Activated naive CD4-positive, alpha-beta T cell treated with anti-CD3 and anti-CD28 coated beads, Interleukin-2, amount 50 U/mL, for 24 hours (primary cell): ENCODE data around the gene OPTN.
A peak's percentile ranks its signal among the peaks of the same experiment; 100 is the strongest.
"Not testable (repeated sequence)": the region's sequence is repeated elsewhere in the genome, so short reads cannot be mapped to it uniquely, and the experiment has no call there.

Source experiments
- H3K27ac Mint-ChIP-seq: one replicate; pipeline ENCODE4 v1.8.0; 2021; ENCODE audit warnings: mild to moderate bottlenecking, mixed read lengths
- H3K27me3 Mint-ChIP-seq: one replicate; pipeline ENCODE4 v1.8.0; 2021; ENCODE audit warnings: mixed read lengths
- H3K36me3 Mint-ChIP-seq: one replicate; pipeline ENCODE4 v1.8.0; 2021; ENCODE audit warnings: mixed read lengths
- H3K4me1 Mint-ChIP-seq: one replicate; pipeline ENCODE4 v1.8.0; 2021; ENCODE audit warnings: mixed read lengths
- H3K4me3 Mint-ChIP-seq: one replicate; pipeline ENCODE4 v1.8.0; 2021; ENCODE audit warnings: mild to moderate bottlenecking, mixed read lengths
- H3K9me3 Mint-ChIP-seq: one replicate; pipeline ENCODE4 v1.8.0; 2021; ENCODE audit warnings: mixed read lengths

Gene OPTN

DNA sequence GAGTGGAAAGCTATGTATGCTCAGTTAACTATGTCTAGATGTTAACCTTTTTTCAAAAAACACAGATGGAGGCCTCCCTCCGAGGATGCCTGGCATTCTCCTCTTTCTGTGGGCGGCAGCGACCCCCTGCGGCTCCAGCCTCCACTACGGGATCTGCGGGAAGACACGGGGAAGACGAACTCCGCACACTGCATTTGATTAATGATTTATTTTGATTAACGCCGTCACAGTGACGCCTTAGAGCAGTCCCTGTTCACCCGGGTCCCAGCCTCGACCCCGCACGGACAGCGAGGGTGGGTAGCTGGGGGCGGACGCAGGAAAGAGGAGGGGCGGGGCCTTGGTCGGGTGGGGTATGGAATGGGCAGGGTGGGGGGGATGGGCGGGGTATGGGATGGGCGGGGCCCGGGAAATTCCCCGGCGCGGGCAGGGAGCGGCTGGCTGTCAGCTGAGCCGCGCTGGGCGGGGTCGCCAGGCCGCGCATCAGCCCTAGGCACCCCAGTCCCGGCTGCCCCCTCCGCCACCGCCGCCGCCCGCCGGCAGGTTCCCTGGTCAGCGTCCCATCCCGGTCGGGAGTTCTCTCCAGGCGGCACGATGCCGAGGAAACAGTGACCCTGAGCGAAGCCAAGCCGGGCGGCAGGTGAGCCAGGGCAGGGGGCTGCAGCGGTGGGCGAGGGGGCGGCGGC is at the start of gene OPTN:
Gene OPTN, plus strand, starts transcription at position 498 of the 683 bp plus-strand sequence. CDS start 8,960 bp downstream, outside the sequence.
- Mint-ChIP-seq H3K27ac (peak within 1 kb of the TSS; percentile 93), H3K27me3 (no peaks in the 10 kb centered on the region), H3K4me1 (peaks cover 40% of the 10 kb centered on the region), H3K9me3 (no peaks in the 10 kb centered on the region), H3K4me3 (peak within 1 kb of the TSS; percentile 95), H3K36me3 (no peaks in the 10 kb centered on the region)

DNA sequence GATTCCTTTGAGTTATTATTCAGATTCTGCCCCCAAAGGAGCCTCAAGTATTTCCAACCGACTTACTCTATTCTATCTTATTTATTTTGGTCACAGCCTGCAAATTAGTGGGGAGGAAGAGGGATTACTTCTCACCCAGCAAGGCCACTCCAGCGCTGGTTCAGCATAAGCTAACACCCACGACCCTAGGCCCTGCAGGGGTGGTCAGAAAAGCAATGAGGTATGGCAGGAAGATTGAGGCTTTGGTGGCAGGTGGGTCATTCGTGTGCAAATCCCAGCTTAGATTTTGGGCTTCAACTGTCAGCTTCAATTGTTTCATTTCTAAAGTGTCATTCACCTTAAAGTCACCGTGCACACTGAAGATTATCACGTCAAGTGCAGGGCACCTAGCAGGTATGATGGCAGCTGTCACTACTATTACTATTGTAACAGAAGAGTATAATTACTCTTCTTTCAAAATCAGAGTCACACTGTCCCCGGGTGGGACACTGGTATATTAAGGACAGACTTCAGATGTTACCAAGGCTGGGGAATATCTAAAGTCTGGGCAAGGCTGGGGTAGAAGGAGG is 48.8 kb upstream of the OPTN start:
- no peaks in the 10 kb centered on the region for H3K9me3 Mint-ChIP-seq
- H3K4me1 Mint-ChIP-seq, result no peaks in the 10 kb centered on the region
- no peaks in the 10 kb centered on the region for H3K36me3 Mint-ChIP-seq
- H3K27ac Mint-ChIP-seq, result no peak overlapping the region
- H3K4me3 Mint-ChIP-seq, result no peak overlapping the region
- H3K27me3 Mint-ChIP-seq, result peaks cover 5% of the 10 kb centered on the region

DNA sequence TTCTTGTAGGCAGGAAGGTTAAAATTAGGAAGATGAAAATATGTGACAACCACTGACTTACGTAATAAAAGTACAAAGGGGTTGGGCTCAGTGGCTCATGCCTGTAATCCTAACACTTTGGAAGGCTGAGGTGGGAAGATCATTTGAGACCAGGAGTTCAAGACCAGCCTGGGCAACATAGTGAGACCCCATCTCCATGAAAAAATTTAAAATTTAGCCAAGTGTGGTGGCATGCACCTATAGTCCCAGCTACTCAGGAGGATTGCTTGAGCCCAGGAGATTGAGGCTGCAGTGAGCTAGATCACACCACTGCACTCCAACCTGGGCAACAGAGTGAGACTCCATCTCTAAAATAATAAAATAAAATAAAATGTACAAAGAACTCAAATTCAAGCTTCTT is 46.8 kb upstream of the OPTN start:
- H3K4me3 Mint-ChIP-seq, H3K36me3 Mint-ChIP-seq, H3K4me1 Mint-ChIP-seq, H3K27me3 Mint-ChIP-seq, H3K27ac Mint-ChIP-seq, H3K9me3 Mint-ChIP-seq: not testable (repeated sequence)

DNA sequence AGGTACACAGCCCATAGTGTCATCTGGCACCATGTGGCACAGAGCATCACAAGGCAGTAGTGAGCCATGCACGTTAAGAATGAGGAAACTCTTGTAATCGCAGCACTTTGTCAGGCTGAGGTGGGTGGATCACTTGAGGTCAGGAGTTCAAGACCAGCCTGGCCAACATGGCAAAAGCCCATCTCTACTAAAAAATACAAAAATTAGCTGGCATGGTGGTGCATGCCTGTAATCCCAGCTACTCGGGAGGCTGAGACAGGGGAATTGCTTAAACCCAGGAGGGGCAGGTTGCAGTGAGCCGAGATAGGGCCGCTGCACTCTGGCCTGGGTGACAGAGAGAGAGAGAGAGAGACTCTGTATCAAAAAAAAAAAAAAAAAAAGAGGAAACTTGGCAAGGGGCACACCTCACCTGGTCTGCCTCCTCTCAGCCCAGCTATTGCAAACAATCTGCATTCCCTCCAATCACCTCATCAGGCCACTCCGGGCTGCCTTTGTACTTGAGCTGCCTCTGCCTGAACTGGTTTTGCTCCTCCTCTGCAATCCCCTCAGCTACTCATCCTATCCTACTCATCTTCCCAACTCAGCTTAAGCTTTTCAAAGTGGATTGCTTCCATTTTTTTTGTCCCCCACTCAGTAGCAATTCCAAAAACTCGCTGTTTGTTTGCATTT is 46.0 kb upstream of the OPTN start:
- Mint-ChIP-seq H3K9me3 (no peaks in the 10 kb centered on the region), H3K4me1 (no peaks in the 10 kb centered on the region), H3K36me3 (no peaks in the 10 kb centered on the region), H3K27ac (no peak overlapping the region), H3K27me3 (peaks cover 3% of the 10 kb centered on the region), H3K4me3 (no peak overlapping the region)

DNA sequence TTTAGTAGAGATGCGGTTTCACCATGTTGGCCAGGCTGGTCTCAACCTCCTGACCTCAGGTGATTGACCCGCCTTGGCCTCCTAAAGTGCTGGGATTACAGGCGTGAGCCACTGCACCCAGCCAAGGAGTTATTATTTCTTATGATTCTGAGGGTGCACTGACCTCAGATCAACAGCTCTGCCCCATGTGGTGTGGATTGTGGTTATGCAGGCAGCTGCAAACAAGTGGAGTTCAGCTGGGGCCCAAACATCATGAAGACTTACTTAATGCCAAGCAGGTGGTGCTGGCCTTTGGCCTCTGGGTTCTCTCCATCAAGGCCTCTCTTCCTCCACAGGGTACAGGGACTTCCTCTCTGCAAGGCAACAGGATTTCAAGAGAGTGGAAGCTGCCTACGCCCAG is 45.1 kb upstream of the OPTN start:
- H3K27ac Mint-ChIP-seq, result no peak overlapping the region
- H3K27me3 Mint-ChIP-seq, result peaks cover 3% of the 10 kb centered on the region
- H3K36me3 Mint-ChIP-seq, result no peaks in the 10 kb centered on the region
- no peak overlapping the region for H3K4me3 Mint-ChIP-seq
- H3K9me3 Mint-ChIP-seq, result no peaks in the 10 kb centered on the region
- no peaks in the 10 kb centered on the region for H3K4me1 Mint-ChIP-seq

DNA sequence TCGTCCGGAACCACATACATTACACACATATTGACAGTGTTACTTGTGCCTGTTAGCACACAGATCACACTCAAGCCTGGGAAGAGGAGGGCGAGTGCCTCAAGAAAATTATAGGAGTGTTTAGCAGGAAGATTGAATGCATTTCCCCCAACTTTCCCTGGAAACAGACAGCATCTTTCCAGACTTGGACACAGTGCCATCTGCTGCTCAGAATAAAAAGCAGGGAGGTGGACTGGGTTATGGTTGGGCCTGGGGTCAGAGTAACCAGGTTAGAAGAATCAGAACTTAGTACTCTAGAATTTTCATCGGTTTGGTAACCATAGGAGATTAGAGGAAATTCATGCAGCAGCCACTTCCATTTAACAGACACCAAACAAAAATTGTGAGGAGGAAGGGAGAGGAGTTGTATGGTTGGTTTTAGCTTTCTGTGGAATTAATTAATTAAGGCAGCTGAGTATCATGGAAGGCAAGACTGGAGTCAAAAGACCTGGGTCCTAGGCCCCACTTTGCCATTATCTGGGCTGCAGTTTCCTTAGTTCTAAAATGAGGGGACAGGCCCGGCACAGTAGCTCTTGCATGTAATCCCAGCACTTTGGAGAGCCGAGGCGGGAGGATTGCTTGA is 43.4 kb upstream of the OPTN start:
- H3K4me3 Mint-ChIP-seq, result no peak overlapping the region
- no peaks in the 10 kb centered on the region for H3K36me3 Mint-ChIP-seq
- H3K27ac Mint-ChIP-seq, result no peak overlapping the region

DNA sequence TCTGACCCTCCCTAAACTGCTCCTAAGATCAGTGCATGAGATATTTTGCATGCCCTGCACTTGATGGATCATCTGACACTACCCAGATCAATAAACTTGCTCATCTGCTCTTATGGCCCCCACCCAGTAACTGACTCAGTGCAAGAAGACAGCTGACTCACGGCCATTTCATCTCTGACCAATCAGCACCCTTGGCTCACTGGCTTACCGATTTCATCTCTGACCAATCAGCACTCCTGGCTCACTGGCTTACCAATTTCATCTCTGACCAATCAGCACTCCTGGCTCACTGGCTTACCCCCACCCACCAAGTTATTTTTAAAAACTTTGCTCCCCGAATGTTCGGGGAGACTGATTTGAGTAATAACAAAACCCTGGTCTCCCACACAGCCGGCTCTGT is 37.2 kb upstream of the OPTN start:
- no peak overlapping the region for H3K4me3 Mint-ChIP-seq

More for the DNA sequence above, 43.4 kb upstream of the OPTN start:
- Mint-ChIP-seq H3K27me3 (no peaks in the 10 kb centered on the region), H3K4me1 (no peaks in the 10 kb centered on the region), H3K9me3 (no peaks in the 10 kb centered on the region)

DNA sequence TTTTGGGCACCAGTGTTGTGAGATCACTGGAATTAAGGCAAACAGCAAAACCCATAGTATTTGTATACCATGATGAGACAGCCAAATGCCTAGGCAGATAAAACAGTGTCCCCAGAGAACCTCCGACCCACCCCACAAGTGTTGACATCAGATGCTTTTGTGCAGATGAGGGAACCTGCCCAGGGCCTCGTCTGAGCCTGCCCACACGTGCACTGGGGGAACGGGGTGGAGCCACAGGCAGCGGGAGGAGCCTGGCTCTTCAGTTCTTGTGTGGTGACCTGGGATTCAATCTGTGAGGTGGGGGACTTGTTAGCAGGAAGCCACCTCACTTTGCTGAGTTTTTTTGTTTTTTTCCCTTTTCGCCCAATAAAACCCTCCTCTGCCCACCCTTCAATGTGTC is 33.4 kb upstream of the OPTN start:
- Mint-ChIP-seq H3K27ac (no peak overlapping the region), H3K4me1 (no peaks in the 10 kb centered on the region), H3K4me3 (no peak overlapping the region), H3K27me3 (peaks cover 4% of the 10 kb centered on the region), H3K9me3 (no peaks in the 10 kb centered on the region), H3K36me3 (no peaks in the 10 kb centered on the region)

More for the DNA sequence above, 37.2 kb upstream of the OPTN start:
- Mint-ChIP-seq H3K9me3 (no peaks in the 10 kb centered on the region), H3K27me3 (peaks cover 4% of the 10 kb centered on the region), H3K27ac (no peak overlapping the region), H3K36me3 (no peaks in the 10 kb centered on the region), H3K4me1 (no peaks in the 10 kb centered on the region)

DNA sequence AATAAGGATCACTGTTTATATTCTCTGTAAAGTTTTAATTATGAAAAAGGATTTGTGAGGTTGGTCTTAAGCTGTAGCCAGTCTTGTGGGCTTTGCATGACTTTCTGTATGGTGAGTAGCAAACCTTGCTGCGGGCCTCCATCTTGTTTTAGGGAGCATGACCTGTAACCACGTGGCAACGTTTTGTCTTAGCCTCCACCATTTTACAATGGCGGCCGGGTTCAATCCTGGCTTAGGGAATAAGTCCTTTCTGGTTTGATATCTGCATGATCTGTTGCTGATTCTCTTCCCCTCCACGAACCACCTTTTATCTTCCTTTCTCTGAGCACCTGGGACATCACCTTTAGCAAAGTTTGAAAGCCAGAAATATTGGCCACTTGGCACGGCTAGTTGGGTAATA is 32.5 kb upstream of the OPTN start:
- peaks cover 4% of the 10 kb centered on the region for H3K27me3 Mint-ChIP-seq
- H3K36me3 Mint-ChIP-seq, result no peaks in the 10 kb centered on the region
- no peaks in the 10 kb centered on the region for H3K9me3 Mint-ChIP-seq
- H3K4me1 Mint-ChIP-seq, result no peaks in the 10 kb centered on the region
- no peak overlapping the region for H3K27ac Mint-ChIP-seq
- no peak overlapping the region for H3K4me3 Mint-ChIP-seq

DNA sequence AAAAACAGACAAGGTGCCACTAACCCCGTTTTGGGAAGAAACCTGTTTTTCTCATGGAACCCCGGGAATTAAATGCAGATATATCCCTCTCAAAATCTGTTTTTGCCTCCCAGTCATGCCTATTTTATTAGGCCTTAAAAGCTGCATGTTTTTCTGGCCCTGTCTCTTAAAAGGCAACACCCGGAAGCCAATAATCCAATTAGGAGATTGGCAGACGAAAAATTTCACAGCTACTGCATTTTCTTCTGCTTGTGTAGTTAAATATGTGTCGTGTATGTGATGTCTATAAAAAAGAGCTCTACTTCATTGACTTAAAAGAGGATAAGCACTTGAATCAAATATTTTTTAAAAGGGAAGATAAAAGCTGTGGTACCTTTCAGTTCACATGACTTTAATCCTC is 31.9 kb upstream of the OPTN start:
- Mint-ChIP-seq H3K27me3 (peaks cover 4% of the 10 kb centered on the region), H3K27ac (no peak overlapping the region)

DNA sequence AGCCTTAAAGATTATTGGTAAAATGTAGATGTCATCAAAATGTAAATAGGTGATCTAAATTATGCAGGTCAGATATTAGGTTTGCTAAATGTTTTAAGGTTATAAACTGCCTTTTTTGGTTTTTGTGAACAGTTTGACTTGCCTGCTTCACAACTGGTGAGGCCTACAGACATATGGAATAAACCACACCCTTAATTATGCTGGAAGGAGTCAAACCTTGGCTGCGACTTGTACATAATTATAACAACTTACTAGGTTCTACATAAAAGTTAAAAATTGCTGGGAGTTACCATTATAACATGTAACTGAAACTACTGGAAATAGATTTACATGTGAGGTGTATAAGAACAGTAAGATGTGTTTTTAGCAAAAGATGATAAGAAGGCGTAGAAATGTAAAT is 31.5 kb upstream of the OPTN start:
- H3K4me1 Mint-ChIP-seq, result no peaks in the 10 kb centered on the region
- no peak overlapping the region for H3K27ac Mint-ChIP-seq
- no peak overlapping the region for H3K4me3 Mint-ChIP-seq
- H3K9me3 Mint-ChIP-seq, result no peaks in the 10 kb centered on the region
- no peaks in the 10 kb centered on the region for H3K36me3 Mint-ChIP-seq
- peaks cover 4% of the 10 kb centered on the region for H3K27me3 Mint-ChIP-seq

More for the DNA sequence above, 31.9 kb upstream of the OPTN start:
- Mint-ChIP-seq H3K36me3 (no peaks in the 10 kb centered on the region), H3K4me1 (no peaks in the 10 kb centered on the region), H3K4me3 (no peak overlapping the region), H3K9me3 (no peaks in the 10 kb centered on the region)

DNA sequence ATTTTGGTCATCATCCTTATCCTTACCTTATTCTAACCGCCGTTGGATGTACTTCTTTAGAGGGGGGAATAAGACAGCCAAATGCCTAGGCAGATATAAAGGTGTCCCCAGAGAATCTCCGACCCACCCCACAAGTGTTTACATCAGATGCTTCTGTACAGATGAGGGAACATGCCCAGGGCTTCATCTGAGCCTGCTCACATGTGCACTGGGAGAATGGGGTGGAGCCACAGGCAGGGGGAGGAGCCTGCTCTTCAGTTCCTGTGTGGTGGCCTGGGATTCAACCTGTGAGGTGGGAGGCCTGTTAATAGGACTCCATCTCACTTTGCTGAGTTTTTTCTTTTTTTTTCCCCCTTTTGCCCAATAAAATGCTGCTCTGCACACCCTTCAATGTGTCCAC is 27.6 kb upstream of the OPTN start:
- no peaks in the 10 kb centered on the region for H3K9me3 Mint-ChIP-seq
- H3K4me1 Mint-ChIP-seq, result no peaks in the 10 kb centered on the region
- H3K36me3 Mint-ChIP-seq, result no peaks in the 10 kb centered on the region
- H3K27ac Mint-ChIP-seq, result no peak overlapping the region
- H3K27me3 Mint-ChIP-seq, result peaks cover 17% of the 10 kb centered on the region
- H3K4me3 Mint-ChIP-seq, result no peak overlapping the region

DNA sequence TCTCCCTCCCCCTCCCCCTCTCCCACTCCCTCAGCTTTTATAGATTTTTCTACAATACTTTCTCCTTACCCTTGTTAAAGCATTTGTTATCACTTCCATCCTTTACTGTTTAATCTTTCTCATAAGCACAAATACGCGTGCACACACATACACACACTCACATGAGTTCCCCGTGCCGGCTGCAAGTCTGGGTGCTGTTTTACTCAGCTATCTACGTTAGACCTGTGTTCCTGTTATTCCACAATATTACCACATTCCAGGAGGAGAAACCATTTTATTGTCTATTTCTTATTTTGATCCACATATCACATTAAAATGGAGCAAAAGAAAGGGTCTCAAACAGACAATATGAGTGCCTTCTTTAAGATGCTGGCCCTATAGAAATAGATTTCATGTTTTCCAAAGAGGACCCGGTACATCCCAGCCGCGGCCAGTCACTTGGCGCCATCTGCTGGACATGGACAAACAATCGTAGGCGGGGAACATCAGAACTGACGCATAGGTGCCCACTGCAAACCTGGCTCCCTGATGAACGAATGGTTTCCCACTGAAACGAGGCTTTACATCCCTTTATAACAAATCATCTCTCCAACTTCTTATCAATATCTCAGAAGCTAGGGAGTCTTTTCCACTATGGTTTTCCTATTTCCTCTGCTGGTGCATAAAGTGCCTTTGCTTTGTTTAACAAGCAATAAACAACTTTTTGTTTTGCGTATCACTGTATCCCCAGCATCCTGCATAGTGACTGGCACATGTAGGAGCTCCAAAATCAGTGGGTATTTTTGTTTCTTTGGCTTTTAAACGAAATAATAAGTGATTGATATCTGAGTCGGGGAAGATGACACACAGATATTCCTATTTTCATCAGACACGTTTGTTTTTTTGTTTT is 25.2 kb upstream of the OPTN start:
- Mint-ChIP-seq H3K4me3 (no peak overlapping the region), H3K27ac (no peak overlapping the region), H3K9me3 (peaks cover 4% of the 10 kb centered on the region), H3K36me3 (peaks cover 3% of the 10 kb centered on the region), H3K27me3 (peaks cover 17% of the 10 kb centered on the region), H3K4me1 (no peaks in the 10 kb centered on the region)

DNA sequence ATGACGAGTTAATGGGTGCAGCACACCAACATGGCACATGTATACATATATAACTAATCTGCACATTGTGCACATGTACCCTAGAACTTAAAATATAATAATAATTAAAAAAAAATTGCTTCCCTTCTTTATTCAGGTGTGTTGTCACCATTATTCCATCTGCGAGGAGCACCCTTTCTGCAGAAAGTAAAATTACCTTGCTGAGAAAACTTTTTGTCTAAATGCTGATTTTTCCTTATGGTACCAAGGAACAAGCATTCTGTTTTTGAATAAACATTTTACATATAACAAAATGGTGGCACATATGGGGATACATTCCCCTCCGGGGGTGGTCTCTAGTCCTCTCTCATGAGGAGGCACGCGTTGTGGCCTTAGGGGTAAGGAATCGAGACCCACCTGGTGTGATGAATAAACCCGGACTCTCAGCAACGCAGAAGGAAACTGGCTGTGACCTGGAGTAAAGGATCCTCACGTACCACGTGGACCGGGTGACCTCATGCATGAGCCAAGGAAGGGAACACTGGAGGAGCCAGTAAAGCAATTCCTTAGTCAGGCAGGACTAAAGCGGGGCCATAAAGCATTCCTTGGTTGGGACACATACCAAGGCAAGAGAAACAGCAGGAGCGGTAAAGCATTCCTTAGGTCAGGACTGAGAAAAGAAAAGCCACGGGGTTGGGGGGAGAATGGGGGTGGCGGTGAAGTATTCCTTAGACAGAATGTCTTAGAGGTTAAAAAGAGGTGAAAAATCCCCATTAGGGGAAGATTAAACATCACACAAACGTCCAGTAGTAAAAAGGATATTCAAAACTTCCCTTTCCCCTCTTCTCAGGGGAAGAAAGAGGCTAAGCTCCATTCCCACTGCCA is 20.8 kb upstream of the OPTN start:
- no peak overlapping the region for H3K27ac Mint-ChIP-seq
- H3K9me3 Mint-ChIP-seq, result peaks cover 17% of the 10 kb centered on the region

DNA sequence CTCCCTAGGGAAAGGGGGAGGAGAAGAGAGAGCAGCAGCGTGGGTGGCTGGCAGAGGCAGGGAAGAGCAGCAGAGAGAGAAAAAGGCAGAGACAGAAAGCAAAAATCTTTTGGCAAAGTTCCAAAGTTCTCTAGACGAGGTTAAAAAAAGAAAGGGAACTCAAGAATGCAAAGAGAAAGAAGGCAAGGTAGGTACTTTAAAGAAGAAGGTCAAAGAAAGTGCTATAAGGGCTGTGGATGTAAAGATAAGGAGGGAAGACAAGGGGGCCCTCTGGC is 20.2 kb upstream of the OPTN start:
- no peak overlapping the region for H3K4me3 Mint-ChIP-seq
- H3K27ac Mint-ChIP-seq, result no peak overlapping the region
- H3K4me1 Mint-ChIP-seq, result no peaks in the 10 kb centered on the region
- peaks cover 17% of the 10 kb centered on the region for H3K9me3 Mint-ChIP-seq
- H3K27me3 Mint-ChIP-seq, result peaks cover 14% of the 10 kb centered on the region
- H3K36me3 Mint-ChIP-seq, result peaks cover 10% of the 10 kb centered on the region

More for the DNA sequence above, 20.8 kb upstream of the OPTN start:
- H3K36me3 Mint-ChIP-seq, result peaks cover 8% of the 10 kb centered on the region
- H3K4me1 Mint-ChIP-seq, result no peaks in the 10 kb centered on the region
- no peak overlapping the region for H3K4me3 Mint-ChIP-seq
- peaks cover 17% of the 10 kb centered on the region for H3K27me3 Mint-ChIP-seq
